ENCODE results near the gene NAIF1.
A peak's percentile ranks its signal among the peaks of the same experiment; 100 is the strongest.
"Not testable (repeated sequence)": the region's sequence is repeated elsewhere in the genome, so short reads cannot be mapped to it uniquely, and the experiment has no call there.

The NAIF1 gene

DNA sequence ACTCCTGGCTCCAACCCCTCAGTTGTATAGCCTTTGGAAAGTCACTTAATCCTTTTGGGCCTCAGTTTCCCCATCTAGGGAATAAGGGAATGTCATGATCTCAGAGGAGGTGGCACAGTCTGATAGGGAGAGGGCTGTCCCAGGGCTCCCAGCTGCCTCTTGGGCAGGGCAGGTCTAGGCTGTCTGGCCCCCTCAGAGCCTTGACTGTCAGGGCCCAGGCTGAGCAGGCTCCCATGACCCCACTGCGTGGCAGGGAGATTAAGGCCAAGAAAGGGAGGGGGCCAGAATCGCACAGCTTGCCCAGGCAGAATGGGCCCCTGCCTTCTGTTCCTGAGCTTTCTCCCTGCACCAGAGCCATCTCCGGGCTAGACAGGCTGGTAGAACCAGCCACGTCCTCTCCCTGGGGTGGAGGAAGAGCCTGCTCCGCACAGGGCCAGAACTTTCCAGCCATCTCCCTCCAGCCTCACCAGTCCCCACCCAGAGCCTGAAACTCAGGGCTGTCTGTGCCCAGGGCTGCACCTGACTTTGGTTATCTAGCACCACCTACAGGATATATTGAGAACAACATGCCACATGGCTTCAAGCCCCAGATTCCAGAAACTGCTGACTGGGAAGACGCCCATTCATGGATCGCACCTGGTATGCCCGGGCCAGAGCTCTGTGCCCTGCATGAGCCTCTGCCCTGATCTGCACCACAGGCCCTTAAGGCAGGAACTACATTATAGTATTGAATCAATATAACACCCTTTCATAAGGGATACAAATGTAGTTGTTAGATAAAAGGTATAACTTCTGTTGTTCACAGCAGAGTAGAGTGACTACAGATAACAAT, 32.1 kb downstream of the NAIF1 start:
- DNase-seq (ENCODE audit: low read depth in 2 of 2, low spot score in 1 of 2): peak in 1 of 2 donors; percentile 22

DNA sequence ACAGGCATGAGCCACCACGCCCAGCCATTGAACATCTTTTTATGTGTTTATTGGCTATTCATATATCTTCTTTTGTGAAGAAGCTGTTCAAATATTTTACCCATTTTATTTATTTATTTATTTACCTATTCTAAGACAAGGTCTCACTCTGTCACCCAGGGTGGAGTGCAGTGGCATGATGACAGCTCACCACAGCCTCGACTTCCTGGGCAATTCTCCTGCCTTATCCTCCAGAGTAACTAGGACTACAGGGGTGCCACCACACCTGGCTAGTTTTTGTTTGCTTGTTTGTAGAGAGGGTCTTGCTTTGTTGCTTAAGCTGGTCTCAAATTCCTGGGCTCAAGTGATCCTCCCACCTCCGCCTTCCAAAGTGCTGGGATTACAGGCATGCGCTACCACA, 33.5 kb downstream of the NAIF1 start:
- no peak for DNase-seq (ENCODE audit: low read depth in 2 of 2, low spot score in 1 of 2)

DNA sequence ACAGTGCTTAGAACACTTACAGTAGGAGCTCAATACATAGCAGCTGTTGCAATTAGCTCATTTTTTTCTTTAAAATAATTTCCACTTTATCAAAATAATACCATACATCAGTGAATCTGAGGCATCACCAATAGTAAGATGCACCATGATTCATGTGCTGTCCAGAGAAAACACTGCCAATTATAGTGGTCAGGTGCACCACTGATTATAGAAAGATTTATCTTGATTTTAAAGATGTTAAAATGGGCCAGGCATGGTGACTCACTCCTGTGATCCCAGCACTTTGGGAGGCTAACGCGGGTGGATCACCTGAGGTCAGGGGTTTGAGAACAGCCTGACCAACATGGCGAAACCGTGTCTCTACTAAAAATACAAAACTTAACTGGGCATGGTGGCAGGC, 39.4 kb downstream of the NAIF1 start:
- DNase-seq (ENCODE audit: low read depth in 2 of 2, low spot score in 1 of 2): no peak

DNA sequence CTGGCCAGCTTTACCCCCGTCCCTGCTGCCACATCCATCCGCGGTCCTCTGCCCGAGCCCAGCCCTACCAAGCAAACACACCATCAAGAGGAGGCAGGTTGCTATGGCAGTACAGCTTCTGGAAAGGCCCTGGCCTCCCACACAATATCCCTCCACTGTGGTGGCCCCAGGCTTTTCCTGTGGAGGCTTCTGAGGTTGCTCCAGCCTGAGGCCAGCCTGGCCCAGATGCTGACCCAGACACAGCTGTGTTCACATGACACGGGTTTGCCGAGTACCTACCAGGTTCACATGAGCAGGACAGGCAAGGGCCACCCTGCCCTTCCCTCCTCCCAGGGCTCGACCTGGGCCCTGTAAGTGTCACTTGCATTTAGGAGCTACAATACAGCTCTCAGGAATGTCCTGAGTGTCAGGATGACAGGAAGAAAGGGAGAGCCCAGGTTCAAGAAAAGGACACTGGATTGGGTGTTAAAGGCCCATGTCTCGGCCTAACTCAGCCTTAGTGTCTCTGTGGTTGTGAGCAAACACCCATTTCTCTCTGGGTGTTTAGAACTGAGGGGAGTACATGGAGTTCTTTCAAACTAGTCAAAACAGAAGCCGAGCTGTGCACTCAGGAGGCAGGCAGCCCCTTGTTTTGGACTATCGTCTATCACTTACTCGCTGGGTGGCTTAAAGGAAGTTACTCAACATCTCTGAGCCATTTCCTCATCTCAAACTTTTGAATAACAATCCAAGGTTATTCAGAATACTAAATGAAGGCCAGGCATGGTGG, 40.2 kb downstream of the NAIF1 start:
- no peak for DNase-seq (ENCODE audit: low read depth in 2 of 2, low spot score in 1 of 2)

DNA sequence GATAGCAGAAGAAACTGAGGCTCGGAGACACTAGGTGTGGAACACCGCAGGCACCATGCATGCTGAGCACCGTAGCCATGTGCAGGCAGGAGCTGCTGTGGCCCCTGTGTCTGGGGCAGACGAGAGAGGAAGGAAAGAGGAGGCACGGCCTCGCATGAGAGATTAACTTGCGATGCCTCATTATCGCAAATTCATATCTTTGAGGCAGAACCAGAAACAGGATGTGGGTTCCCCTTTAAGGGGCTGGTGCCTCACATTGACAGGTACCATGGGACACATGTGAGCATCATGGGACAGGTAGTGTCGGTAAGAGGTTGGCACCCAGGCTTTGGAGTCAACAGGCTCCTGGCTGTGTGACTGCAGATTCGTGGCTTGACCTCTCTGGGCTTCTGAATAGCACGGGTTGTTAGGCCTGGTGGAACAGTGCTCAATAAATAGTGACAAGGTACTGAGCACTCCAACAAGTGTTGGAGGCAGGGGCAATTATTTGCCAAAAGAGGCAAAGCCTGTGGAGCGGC, 40.8 kb downstream of the NAIF1 start:
- peak; percentile 47 to 50 for DNase-seq (ENCODE audit: low read depth in 2 of 2, low spot score in 1 of 2)

DNA sequence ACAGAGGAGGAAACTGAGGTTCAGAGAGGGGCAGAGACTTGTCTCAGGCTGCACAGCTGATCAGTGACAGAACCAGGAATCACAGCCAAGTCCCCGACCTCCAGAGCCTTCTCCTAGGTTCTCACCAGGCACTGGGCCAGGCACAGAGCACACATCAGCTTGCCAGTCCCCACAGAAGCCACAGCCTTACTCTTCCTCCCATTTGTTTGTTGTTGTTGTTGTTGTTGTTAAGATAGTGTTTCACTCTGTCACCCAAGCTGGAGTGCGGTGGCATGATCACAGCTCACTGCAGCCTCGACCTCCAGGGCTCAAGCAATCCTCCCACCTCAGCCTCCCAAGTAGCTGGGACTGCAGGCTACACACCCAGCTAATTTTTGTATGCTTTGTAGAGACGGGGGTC, 41.4 kb downstream of the NAIF1 start:
- DNase-seq (ENCODE audit: low read depth in 2 of 2, low spot score in 1 of 2): no peak

DNA sequence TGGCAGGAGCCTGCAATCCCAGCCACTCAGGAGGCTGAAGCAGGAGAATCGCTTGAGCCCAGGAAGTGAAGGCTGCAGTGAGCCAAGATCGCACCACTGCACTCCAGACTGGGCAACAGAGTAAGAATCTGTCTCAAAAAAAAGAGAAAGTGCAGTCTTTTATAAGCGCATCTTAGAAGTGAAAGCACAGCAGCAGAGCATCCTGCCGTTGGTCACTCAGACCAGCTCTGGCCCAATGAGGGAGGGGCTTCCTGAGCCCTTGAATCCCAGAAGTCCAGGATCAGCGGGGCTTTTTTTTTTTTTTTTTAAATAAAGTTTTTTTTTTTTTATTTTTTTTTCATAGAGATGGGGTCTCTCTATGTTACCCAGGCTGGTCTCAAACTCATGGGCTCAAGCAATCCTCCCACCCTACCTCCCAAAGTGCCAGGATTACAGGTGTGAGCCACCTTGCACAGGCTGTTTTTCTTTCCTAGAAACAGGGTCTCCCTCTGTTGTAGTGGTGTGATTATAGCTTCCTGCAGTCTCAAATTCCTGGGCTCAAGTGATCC, 42.3 kb downstream of the NAIF1 start:
- no peak for DNase-seq (ENCODE audit: low read depth in 2 of 2, low spot score in 1 of 2)

DNA sequence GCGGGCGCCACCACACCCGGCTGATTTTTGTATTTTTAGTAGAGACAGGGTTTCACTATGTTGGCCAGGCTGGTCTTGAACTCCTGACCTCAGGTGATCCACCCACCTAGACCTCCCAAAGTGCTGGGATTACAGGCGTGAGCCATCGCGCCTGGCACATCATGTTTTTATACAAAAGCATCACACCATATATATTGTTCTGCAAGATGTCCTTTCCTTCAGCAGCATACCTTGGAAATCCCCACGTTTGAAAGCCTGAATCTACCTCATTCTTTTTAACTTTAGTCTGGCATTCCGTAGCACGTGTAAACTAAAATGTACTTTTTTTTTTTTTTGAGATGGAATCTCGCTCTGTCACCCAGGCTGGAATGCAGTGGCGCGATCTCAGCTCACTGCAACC, 43.4 kb downstream of the NAIF1 start:
- not testable (repeated sequence) for DNase-seq (ENCODE audit: low read depth in 2 of 2, low spot score in 1 of 2)

DNA sequence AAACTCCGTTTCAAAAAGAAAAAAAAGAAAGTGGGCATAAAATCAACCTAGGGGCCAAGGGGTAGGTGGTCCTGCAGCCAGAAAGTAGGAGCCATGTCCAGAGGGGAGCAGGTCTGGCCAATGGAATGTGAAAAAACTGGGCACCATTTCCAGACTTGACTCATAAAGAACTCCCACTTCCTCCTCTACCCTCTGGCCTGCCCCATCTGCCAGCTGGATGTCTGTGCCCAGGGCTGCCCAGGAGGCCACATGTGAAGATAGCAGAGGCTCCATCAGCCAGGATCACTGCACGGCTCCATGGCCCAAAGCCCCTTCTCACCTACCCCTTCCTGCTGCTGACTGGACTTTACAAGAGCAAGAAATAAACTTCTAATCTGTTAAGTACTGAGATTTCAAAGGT, 44.2 kb downstream of the NAIF1 start:
- DNase-seq (ENCODE audit: low read depth in 2 of 2, low spot score in 1 of 2): no peak

DNA sequence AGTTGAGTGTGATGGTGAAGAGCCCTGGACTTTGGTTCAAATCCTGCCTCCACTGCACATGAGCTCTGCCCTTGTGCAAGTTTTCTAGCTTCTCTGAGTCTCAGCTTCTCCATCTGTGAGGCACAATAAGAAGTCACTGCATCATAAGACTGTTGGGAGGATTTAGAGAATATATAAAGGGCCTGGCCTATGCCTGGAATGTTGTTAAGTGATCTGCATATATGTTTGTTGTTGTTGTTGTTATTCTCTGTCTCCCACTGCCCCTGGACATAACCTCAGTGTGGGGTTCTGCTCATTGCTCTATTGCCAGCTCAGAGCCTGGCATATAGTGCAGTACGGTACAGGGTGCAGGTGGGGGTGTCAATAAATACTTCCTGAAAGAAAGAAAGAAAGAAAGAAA, 46.0 kb downstream of the NAIF1 start:
- DNase-seq (ENCODE audit: low read depth in 2 of 2, low spot score in 1 of 2): no peak

DNA sequence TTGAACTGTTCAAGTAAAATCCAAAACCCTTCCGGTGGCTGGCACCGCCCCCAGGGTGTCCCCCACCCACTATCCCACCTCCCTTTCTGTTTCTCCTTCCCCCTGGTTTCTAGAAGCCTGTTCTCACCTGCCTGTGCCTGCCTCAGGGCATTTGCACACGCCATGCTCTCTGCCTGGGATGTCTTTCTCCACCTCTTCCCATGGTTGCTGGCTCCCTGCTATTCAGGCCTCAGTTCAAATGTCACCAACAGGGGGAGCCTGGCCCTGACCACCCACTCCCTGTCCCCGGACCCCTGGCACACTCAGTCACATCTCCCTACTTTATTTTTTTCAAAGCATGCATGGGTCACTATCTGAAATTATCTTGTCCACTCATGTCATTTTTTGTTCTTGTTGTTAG, 46.4 kb downstream of the NAIF1 start:
- DNase-seq (ENCODE audit: low read depth in 2 of 2, low spot score in 1 of 2): no peak

DNA sequence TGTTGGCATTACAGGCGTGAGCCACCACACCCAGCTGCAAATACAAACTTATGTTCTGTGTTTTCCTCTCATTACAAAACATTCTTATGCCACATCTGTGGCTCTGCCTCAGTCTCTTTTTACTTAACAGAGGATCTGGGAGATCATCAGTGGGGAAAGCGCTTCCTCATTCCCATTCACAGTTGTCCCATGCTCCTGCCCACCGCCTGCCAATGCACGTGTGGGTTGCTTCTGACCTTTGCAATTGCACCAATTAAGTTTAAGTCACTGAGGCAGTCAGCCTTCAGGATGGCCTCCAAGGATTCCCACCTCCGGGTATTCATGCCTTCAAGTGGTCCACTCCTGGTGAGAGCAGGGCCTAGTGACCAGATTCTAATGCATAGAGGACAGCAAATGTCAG, 51.4 kb downstream of the NAIF1 start:
- DNase-seq (ENCODE audit: low read depth in 2 of 2, low spot score in 1 of 2): no peak
